Measurements from ENCODE around the gene LAMC2.

LAMC2 gene

GRCh38 chr1:183179033-183179432 lies 7.0 kb upstream of the LAMC2 start:
- TF ChIP-seq, protein P1, sequence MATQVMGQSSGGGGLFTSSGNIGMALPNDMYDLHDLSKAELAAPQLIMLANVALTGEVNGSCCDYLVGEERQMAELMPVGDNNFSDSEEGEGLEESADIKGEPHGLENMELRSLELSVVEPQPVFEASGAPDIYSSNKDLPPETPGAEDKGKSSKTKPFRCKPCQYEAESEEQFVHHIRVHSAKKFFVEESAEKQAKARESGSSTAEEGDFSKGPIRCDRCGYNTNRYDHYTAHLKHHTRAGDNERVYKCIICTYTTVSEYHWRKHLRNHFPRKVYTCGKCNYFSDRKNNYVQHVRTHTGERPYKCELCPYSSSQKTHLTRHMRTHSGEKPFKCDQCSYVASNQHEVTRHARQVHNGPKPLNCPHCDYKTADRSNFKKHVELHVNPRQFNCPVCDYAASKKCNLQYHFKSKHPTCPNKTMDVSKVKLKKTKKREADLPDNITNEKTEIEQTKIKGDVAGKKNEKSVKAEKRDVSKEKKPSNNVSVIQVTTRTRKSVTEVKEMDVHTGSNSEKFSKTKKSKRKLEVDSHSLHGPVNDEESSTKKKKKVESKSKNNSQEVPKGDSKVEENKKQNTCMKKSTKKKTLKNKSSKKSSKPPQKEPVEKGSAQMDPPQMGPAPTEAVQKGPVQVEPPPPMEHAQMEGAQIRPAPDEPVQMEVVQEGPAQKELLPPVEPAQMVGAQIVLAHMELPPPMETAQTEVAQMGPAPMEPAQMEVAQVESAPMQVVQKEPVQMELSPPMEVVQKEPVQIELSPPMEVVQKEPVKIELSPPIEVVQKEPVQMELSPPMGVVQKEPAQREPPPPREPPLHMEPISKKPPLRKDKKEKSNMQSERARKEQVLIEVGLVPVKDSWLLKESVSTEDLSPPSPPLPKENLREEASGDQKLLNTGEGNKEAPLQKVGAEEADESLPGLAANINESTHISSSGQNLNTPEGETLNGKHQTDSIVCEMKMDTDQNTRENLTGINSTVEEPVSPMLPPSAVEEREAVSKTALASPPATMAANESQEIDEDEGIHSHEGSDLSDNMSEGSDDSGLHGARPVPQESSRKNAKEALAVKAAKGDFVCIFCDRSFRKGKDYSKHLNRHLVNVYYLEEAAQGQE (IDR thresholded peaks at IDR 0.05; ENCODE audit: low read depth): no peak
- no peak for TF ChIP-seq YY1 (IDR thresholded peaks at IDR 0.05; ENCODE audit: low read depth)
- no peak for TF ChIP-seq CEBPB (IDR thresholded peaks at IDR 0.05)
- TF ChIP-seq RAD21 (IDR thresholded peaks at IDR 0.05; ENCODE audit: low read depth): no peak
- no peak for TF ChIP-seq CREB1 (IDR thresholded peaks at IDR 0.05; ENCODE audit: low read depth)

GRCh38 chr1:183180218-183180617 lies 5.8 kb upstream of the LAMC2 start:
- TF ChIP-seq NFIC (IDR thresholded peaks at IDR 0.05) (peak; percentile 88), MAX (IDR thresholded peaks at IDR 0.05) (peak; percentile 34), EGR1 (IDR thresholded peaks at IDR 0.05) (no peak), CEBPB (IDR thresholded peaks at IDR 0.05) (peak; percentile 63; the same call in 1 of the 2 replicates), FOXM1 (IDR thresholded peaks at IDR 0.05; ENCODE audit: borderline replicate concordance, low read depth) (peak; percentile 9; the same call in 1 of the 2 replicates), CREB1 (IDR thresholded peaks at IDR 0.05; ENCODE audit: low read depth) (no peak), RAD21 (IDR thresholded peaks at IDR 0.05; ENCODE audit: low read depth) (no peak; the same call in 1 of the 2 replicates), TAF1 (IDR thresholded peaks at IDR 0.05; ENCODE audit: low read depth) (no peak), EP300 (IDR thresholded peaks at IDR 0.05; ENCODE audit: borderline replicate concordance) (peak; percentile 68), TCF12 (IDR thresholded peaks at IDR 0.05; ENCODE audit: low read depth) (peak; percentile 68), YY1 (IDR thresholded peaks at IDR 0.05; ENCODE audit: low read depth) (peak; percentile 71), TEAD4 (IDR thresholded peaks at IDR 0.05) (peak; percentile 30; the same call in 1 of the 2 replicates), ZBTB7A (IDR thresholded peaks at IDR 0.05; ENCODE audit: low read depth) (no peak)
- TF ChIP-seq, protein P2, sequence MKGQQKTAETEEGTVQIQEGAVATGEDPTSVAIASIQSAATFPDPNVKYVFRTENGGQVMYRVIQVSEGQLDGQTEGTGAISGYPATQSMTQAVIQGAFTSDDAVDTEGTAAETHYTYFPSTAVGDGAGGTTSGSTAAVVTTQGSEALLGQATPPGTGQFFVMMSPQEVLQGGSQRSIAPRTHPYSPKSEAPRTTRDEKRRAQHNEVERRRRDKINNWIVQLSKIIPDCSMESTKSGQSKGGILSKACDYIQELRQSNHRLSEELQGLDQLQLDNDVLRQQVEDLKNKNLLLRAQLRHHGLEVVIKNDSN (IDR thresholded peaks at IDR 0.05): no peak
- TF ChIP-seq, protein P1 (IDR thresholded peaks at IDR 0.05; ENCODE audit: low read depth): no peak

- TF ChIP-seq NFIC (IDR thresholded peaks at IDR 0.05) (no peak; the same call in 1 of the 2 replicates), RAD21 (IDR thresholded peaks at IDR 0.05; ENCODE audit: low read depth) (no peak; the same call in 1 of the 2 replicates), YY1 (IDR thresholded peaks at IDR 0.05; ENCODE audit: low read depth) (no peak), TEAD4 (IDR thresholded peaks at IDR 0.05) (peak; percentile 38), TAF1 (IDR thresholded peaks at IDR 0.05; ENCODE audit: low read depth) (no peak), EGR1 (IDR thresholded peaks at IDR 0.05) (no peak)
- TF ChIP-seq, protein P2 (IDR thresholded peaks at IDR 0.05): no peak
Observed at GRCh38 chr1:183180634-183181056, 5.4 kb upstream of the LAMC2 start.

DNA sequence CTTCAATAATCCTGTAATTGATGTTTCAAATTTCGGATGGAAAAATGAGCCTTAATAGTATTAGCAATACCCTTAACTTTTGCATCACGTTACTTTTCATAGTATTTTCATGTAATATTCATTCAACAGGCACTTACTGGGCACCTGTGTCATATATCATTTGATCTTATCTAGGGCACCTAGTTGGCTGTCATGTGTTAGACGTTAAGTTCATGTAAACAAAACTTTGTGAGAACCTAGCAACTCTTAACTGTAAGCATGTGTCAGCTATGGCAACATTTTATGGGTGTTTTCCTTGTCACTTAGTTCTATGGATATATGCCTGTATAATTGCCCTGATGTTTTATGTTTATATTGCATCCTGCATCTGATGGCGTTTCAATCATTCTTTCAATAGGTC lies 777 bp downstream of the LAMC2 start:
- TF ChIP-seq, protein P2 (IDR thresholded peaks at IDR 0.05): no peak
- no peak for TF ChIP-seq CEBPB (IDR thresholded peaks at IDR 0.05)
- TF ChIP-seq, protein P1 (IDR thresholded peaks at IDR 0.05; ENCODE audit: low read depth): no peak
- TF ChIP-seq RAD21 (IDR thresholded peaks at IDR 0.05; ENCODE audit: low read depth): no peak
- no peak for TF ChIP-seq NFIC (IDR thresholded peaks at IDR 0.05)
- no peak for TF ChIP-seq TAF1 (IDR thresholded peaks at IDR 0.05; ENCODE audit: low read depth)
- TF ChIP-seq ZBTB7A (IDR thresholded peaks at IDR 0.05; ENCODE audit: low read depth): no peak
- no peak for TF ChIP-seq EP300 (IDR thresholded peaks at IDR 0.05; ENCODE audit: borderline replicate concordance)

GRCh38 chr1:183188240-183188639 lies 2.2 kb downstream of the LAMC2 start:
- TF ChIP-seq TCF12 (IDR thresholded peaks at IDR 0.05; ENCODE audit: low read depth) (no peak), TAF1 (IDR thresholded peaks at IDR 0.05; ENCODE audit: low read depth) (no peak), CREB1 (IDR thresholded peaks at IDR 0.05; ENCODE audit: low read depth) (no peak), ZBTB7A (IDR thresholded peaks at IDR 0.05; ENCODE audit: low read depth) (no peak), MAX (IDR thresholded peaks at IDR 0.05) (no peak), YY1 (IDR thresholded peaks at IDR 0.05; ENCODE audit: low read depth) (no peak), EGR1 (IDR thresholded peaks at IDR 0.05) (no peak), FOXM1 (IDR thresholded peaks at IDR 0.05; ENCODE audit: borderline replicate concordance, low read depth) (no peak), NFIC (IDR thresholded peaks at IDR 0.05) (no peak), RAD21 (IDR thresholded peaks at IDR 0.05; ENCODE audit: low read depth) (no peak), EP300 (IDR thresholded peaks at IDR 0.05; ENCODE audit: borderline replicate concordance) (no peak), TEAD4 (IDR thresholded peaks at IDR 0.05) (no peak), CEBPB (IDR thresholded peaks at IDR 0.05) (no peak)
- TF ChIP-seq, protein P1 (IDR thresholded peaks at IDR 0.05; ENCODE audit: low read depth): no peak
- TF ChIP-seq, protein P2 (IDR thresholded peaks at IDR 0.05): no peak
